Muscle layer of duodenum (tissue), 2 donors: ENCODE measurements around the gene LUZP1.
A peak's percentile ranks its signal among the peaks of the same experiment; 100 is the strongest.

Experiments used
- H3K27ac ChIP-seq: one replicate; pipeline ENCODE4 v1.7.0; 2013; ENCODE audit warnings: mild to moderate bottlenecking, low read length
- H3K27me3 ChIP-seq: one replicate; pipeline ENCODE4 v1.7.0; 2013; ENCODE audit warnings: low read depth, mild to moderate bottlenecking, control low read depth, low read length
- H3K36me3 ChIP-seq, 2 donors: one replicate each; pipeline ENCODE4 v1.7.0; 2013; ENCODE audit warnings: low read length in 2 of 2, control low read depth in 1 of 2, mild to moderate bottlenecking in 1 of 2; ENCODE audit not compliant: insufficient read depth in 2 of 2, control insufficient read depth in 1 of 2
- H3K4me1 ChIP-seq, 2 donors: one replicate each; pipeline ENCODE4 v1.7.0; 2013; ENCODE audit warnings: low read length in 2 of 2, mild to moderate bottlenecking in 2 of 2, control low read depth in 1 of 2, moderate library complexity in 1 of 2; ENCODE audit not compliant: insufficient read depth in 2 of 2, control insufficient read depth in 1 of 2
- H3K4me3 ChIP-seq, 2 donors: one replicate each; pipeline ENCODE4 v1.7.0; 2013; ENCODE audit warnings: low read length in 2 of 2, low read depth in 1 of 2, mild to moderate bottlenecking in 1 of 2
- H3K9me3 ChIP-seq, 2 donors: one replicate each; pipeline ENCODE4 v1.7.0; 2013; ENCODE audit warnings: low read length in 2 of 2, control low read depth in 1 of 2, mild to moderate bottlenecking in 1 of 2; ENCODE audit not compliant: control insufficient read depth in 1 of 2
- donor health status: healthy.

LUZP1 gene

DNA sequence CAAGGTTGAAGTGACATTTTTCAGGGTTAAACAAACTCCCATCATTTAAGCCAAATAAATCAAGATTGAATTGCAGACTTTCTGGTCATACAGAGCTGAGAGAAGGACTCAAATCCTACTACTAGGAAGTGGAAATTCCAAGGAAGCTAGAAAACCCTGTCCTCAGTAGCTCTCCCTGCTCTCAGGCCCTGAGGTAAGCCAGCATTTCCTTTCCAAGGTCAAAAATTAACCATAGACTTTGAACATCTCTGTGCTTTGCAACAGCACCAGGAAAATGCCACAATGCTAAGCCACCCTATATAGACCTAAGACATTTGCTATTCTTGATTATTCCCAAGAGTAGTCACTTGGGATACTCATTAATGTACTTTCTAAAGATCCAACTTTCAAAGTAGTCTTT, 45.1 kb downstream of the LUZP1 start:
- peaks cover 12 to 21% of the 10 kb centered on the region in 2 donors for H3K4me1 ChIP-seq
- no peaks in the 10 kb centered on the region for H3K27me3 ChIP-seq
- H3K36me3 ChIP-seq: no peaks in the 10 kb centered on the region
- H3K27ac ChIP-seq: no peak overlapping the region
- H3K9me3 ChIP-seq: no peaks in the 10 kb centered on the region
- no peak overlapping the region for H3K4me3 ChIP-seq

GRCh38 chr1:23122796-23123195, 45.9 kb downstream of the LUZP1 start:
- no peak overlapping the region for H3K4me3 ChIP-seq
- H3K9me3 ChIP-seq: no peaks in the 10 kb centered on the region
- peaks cover 14 to 21% of the 10 kb centered on the region in 2 donors for H3K4me1 ChIP-seq
- no peaks in the 10 kb centered on the region for H3K27me3 ChIP-seq
- no peaks in the 10 kb centered on the region for H3K36me3 ChIP-seq
- H3K27ac ChIP-seq: peak overlapping the region; percentile 19

DNA sequence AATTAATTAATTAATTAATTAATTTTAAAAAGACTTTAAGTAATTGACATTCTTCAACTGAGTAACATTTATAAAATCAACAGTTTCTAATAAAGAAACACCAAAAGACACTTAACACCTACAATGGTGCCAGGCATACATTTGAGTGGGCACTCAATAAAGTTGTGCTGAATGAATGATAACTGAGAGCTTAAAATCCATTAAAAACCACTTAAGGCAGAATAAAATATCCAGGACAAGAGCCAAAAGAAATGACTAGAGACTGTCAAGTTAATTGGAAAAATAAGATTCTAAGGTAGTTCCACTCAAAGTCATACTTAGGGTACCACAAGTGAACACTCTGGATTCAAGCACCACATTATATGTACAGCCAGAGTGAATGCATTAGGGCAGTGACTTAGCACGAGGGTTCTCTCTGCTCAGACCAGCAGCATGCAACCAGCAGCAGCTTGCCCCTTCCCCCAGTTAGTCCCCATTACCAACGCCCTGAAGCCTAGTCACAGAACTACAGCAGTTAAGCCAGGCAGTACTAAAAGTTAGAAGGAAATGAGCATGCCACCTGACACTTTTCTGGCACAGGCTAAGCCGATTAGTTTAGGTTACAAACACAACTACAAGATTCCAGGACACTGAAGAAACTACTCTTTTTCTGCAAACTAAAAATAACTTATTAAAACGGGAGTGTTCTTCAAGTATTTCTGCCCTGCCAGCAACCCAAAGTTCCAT, 46.5 kb downstream of the LUZP1 start:
- H3K36me3 ChIP-seq: no peaks in the 10 kb centered on the region
- no peak overlapping the region for H3K4me3 ChIP-seq
- H3K27me3 ChIP-seq: no peaks in the 10 kb centered on the region
- peaks cover 14 to 21% of the 10 kb centered on the region in 2 donors for H3K4me1 ChIP-seq
- H3K9me3 ChIP-seq: no peaks in the 10 kb centered on the region
- peak overlapping the region; percentile 19 for H3K27ac ChIP-seq

DNA sequence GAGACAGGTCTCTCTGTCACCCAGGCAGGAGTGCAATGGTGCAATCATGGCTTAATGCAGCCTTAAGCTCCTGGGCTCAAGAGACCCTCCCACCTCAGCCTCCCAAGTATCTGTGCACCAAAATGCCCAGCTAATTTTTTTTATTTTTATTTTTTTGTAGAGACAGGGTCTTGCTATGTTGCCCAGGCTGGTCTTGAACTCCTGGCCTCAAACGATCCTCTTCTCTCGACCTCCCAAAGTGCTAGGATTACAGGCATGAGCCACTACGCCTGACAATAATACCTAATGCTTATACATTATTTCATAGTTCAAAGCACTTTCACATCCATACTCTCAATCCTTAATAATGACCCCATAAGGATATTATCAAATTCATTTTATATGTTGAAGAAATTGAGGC, 48.3 kb downstream of the LUZP1 start:
- no peaks in the 10 kb centered on the region for H3K27me3 ChIP-seq
- no peaks in the 10 kb centered on the region for H3K36me3 ChIP-seq
- H3K4me1 ChIP-seq: peaks cover 14 to 15% of the 10 kb centered on the region in 2 donors
- H3K4me3 ChIP-seq: no peak overlapping the region
- H3K9me3 ChIP-seq: no peaks in the 10 kb centered on the region
- H3K27ac ChIP-seq: no peak overlapping the region

GRCh38 chr1:23118957-23119792, 49.5 kb downstream of the LUZP1 start:
- Histone ChIP-seq H3K27me3 (no peaks in the 10 kb centered on the region), H3K4me3 (peak overlapping the region in 1 of 2 donors; percentile 35), H3K4me1 (peaks cover 14 to 27% of the 10 kb centered on the region in 2 donors), H3K9me3 (no peaks in the 10 kb centered on the region), H3K36me3 (no peaks in the 10 kb centered on the region), H3K27ac (peak overlapping the region; percentile 52)

GRCh38 chr1:23118407-23118806, 50.2 kb downstream of the LUZP1 start:
- no peak overlapping the region for H3K4me3 ChIP-seq
- H3K27ac ChIP-seq: no peak overlapping the region
- H3K36me3 ChIP-seq: no peaks in the 10 kb centered on the region
- no peaks in the 10 kb centered on the region for H3K9me3 ChIP-seq
- peaks cover 14 to 28% of the 10 kb centered on the region in 2 donors for H3K4me1 ChIP-seq
- H3K27me3 ChIP-seq: no peaks in the 10 kb centered on the region

DNA sequence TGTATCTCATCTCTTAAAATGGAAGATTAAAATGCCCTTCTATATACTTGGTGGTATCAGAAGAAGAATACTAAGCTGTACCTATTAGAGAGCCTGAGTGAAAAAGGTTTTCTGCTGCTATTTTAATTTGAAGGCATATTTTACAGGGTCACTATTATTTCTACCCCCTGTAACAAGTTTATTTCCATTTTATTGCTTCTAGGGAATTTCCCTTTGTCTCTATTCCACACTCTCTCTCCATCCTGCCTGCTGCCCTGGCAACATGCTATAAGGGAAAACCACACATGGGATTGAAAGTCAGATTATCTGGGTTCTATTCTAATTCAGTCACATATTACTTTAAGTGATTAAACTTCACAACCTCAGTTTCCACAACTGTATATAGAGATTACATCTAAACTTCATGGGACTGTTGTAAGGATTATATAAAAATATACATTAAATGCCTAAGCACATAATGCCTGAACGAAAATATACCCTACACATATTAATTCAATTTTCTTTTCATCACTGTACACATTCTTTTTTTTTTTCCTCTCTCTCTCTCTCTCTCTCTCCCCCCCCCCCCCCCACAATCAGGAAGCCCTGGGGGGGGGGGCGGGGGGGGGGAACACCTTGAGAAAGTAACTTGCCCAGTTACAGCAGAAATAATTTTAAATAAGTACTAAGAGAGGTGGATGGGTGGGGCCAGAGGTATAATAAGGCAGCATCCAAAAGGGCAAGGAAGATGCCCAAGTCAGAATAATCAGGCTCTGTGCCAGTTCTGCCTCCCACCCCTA, 51.5 kb downstream of the LUZP1 start:
- no peak overlapping the region for H3K27ac ChIP-seq
- H3K27me3 ChIP-seq: no peaks in the 10 kb centered on the region
- no peaks in the 10 kb centered on the region for H3K36me3 ChIP-seq
- no peak overlapping the region for H3K4me3 ChIP-seq
- peaks cover 13 to 36% of the 10 kb centered on the region in 2 donors for H3K4me1 ChIP-seq
- no peaks in the 10 kb centered on the region for H3K9me3 ChIP-seq

GRCh38 chr1:23116216-23116836, 52.3 kb downstream of the LUZP1 start:
- no peaks in the 10 kb centered on the region for H3K9me3 ChIP-seq
- no peak overlapping the region for H3K27ac ChIP-seq
- H3K27me3 ChIP-seq: no peaks in the 10 kb centered on the region
- no peaks in the 10 kb centered on the region for H3K36me3 ChIP-seq
- no peak overlapping the region for H3K4me3 ChIP-seq
- peaks cover 15 to 41% of the 10 kb centered on the region in 2 donors for H3K4me1 ChIP-seq

DNA sequence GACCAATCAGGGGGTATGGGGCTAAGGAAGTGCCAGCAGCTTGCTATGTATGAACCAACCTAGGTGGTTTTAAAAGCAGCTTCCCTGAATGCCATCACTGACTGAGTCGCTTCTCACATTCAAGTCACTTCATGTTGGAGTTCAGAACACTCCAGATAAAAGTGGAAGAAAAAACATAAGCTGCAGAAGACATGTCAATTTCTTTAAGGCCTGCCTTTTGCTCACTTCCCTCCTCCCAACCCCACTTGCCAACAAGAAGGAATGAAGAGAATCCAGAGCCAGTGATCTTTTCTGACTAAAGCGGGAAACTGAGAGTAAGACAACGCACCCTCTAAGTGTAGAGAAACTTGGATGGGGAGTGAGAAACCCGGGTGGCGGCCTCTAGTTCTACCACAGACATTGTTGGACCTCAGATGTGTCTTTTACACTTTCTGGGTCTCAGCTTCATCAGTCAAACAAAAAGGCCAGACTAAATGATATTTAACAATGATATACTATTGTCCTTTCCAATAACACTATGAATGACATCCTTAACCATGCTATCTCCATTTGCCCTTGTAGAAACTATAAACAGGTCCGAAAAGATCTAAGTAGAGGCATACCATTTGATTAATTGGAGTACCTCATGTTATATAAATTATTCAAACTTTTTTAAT, 54.1 kb downstream of the LUZP1 start:
- Histone ChIP-seq H3K9me3 (no peaks in the 10 kb centered on the region), H3K27ac (no peak overlapping the region), H3K4me1 (peaks cover 15 to 32% of the 10 kb centered on the region in 2 donors), H3K27me3 (no peaks in the 10 kb centered on the region), H3K36me3 (no peaks in the 10 kb centered on the region), H3K4me3 (no peak overlapping the region)

DNA sequence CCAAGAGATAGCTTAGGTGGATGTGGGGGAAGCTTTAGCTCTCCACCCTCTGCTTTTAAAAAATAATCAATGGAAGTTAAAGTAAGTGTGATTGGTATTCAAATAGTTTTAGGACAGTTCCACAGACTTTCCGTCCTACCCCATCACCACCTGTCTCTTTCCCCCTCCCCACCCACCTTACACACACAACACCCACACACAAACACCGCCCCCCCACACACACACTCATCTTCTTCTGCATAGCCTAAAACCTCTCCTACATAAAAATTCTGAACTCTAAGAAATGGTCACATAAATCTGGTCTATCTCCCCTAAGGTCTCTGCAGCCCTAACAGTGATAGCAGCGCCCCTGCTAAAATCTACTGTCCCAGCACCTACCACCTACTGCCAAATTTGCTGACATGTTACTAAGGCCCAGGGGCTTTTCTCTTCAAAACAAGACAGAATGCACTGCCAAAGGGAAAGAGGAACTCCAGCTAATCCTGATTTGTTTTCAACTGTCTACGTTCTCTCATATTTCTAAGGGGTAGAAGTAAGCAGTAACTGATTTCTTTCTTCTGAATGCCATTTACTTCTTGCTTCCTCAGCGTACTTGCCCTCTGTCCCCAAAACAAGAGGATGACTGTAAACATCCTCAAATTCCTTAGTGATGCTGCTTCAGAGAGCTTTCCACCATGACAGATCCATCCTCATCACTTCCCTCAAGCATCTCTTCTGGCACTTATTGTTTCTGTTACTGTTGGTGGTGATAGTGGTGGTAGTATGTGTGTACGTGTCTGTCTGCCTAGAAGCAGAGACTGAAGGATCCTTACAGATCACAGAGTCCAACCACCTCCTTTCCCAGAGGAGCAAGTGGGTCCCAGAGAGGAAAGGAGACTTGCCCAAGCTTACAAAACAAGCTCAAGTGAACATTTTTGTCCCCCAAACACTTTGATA, 56.8 kb downstream of the LUZP1 start:
- Histone ChIP-seq H3K27me3 (no peaks in the 10 kb centered on the region), H3K27ac (no peak overlapping the region), H3K36me3 (peaks cover 0 to 13% of the 10 kb centered on the region in 2 donors), H3K9me3 (no peaks in the 10 kb centered on the region), H3K4me3 (no peak overlapping the region), H3K4me1 (peaks cover 9 to 29% of the 10 kb centered on the region in 2 donors)
